K562 (cell line): ENCODE results near the gene PHOSPHO1. TPM values are rescaled to one million over a fixed set of nuclear protein-coding genes. Genes with fewer than 3 reads are reported as not detected.
"Not testable (repeated sequence)": the region's sequence is repeated elsewhere in the genome, so short reads cannot be mapped to it uniquely, and the experiment has no call there.

ENCODE experiments used
- ATAC-seq: fragments of 200-7000 bp; cut with Tn5 transposase; 3 replicates; pipeline ENCODE4 v1.9.1; 2020; ENCODE audit warnings: moderate library complexity
- BruUV-seq: library from RNA; stranded (reverse); fragments of 400-500 nt; replicated peaks from 2 replicates; lab custom pipeline; 2021; lab: Mats Ljungman, UMichigan
- CTCF ChIA-PET: fragments of 300-600 bp; formaldehyde crosslinking; extraction: SDS; loops from one replicate; lab custom pipeline; 2021; ENCODE audit warnings: low intra/inter-chr PET ratio; lab: Yijun Ruan, JAX
- POLR2A ChIA-PET: fragments of 300-600, 350-650 bp; sonication (Branson Sonifier 250); formaldehyde crosslinking; extraction: SDS; loops from one replicate; lab custom pipeline; 2021; ENCODE audit warnings: antibody characterized with exemption, inconsistent platforms; lab: Yijun Ruan, JAX
- DNase-seq, 4 experiments: peaks; one replicate each; pipeline versions ENCODE4 v3.0.0 to v3.0.0-alpha.2; 2011 to 2018; ENCODE audit warnings: low spot score in 3 of 4, mixed read lengths in 3 of 4; ENCODE audit errors: extremely low read depth in 1 of 4
- FAIRE-seq: peaks from 2 replicates; lab custom pipeline; 2011; peaks lifted over from hg19 to GRCh38; lab: Jason Lieb, UNC
- H2AFZ ChIP-seq: 2 replicates; pipeline ENCODE4 v1.6.0; 2011; ENCODE audit warnings: low read depth, low read length, control low read depth, inconsistent platforms
- H3K27ac ChIP-seq: fragments of 200-600 bp; 3 replicates; pipeline ENCODE4 v1.8.0; 2011; ENCODE audit warnings: low read depth, mild to moderate bottlenecking, control low read depth, inconsistent platforms, low read length, moderate library complexity, mixed read lengths; ENCODE audit errors: extremely low read depth
- H3K27me3 ChIP-seq, 2 experiments: fragments of 300-600 bp in 1 of 2; 2 replicates in 1 of 2; 3 replicates in 1 of 2; pipeline versions ENCODE4 v1.6.0 to v1.8.0; 2011; ENCODE audit warnings: inconsistent platforms in 2 of 2, low read length in 2 of 2, mild to moderate bottlenecking in 1 of 2, mixed read lengths in 1 of 2, moderate library complexity in 1 of 2; ENCODE audit not compliant: control insufficient read depth in 2 of 2, insufficient read depth in 2 of 2
- H3K36me3 ChIP-seq: fragments of 300-600 bp; 3 replicates; pipeline ENCODE4 v1.8.0; 2011; ENCODE audit warnings: mild to moderate bottlenecking, low read length, inconsistent platforms; ENCODE audit not compliant: control insufficient read depth, insufficient read depth
- H3K4me1 ChIP-seq, 2 experiments: fragments of 200-600 bp in 1 of 2; replicated peaks in 1 of 2; 2 replicates in 1 of 2; 3 replicates in 1 of 2; pipeline versions ENCODE4 v1.5.1 to v1.8.0; 2011; ENCODE audit warnings: inconsistent platforms in 2 of 2, low read length in 2 of 2, mild to moderate bottlenecking in 1 of 2, mixed read lengths in 1 of 2, moderate library complexity in 1 of 2; ENCODE audit not compliant: control insufficient read depth in 2 of 2, insufficient read depth in 2 of 2
- H3K4me2 ChIP-seq: 2 replicates; pipeline ENCODE4 v1.6.1; 2011; ENCODE audit warnings: low read length, control low read depth, inconsistent platforms, mixed read lengths; ENCODE audit not compliant: insufficient read depth
- H3K4me3 ChIP-seq: fragments of 200-600 bp; sonication (generic), shearing (Covaris generic); 2 replicates; pipeline ENCODE4 v1.5.1; 2016; ENCODE audit warnings: control low read depth, inconsistent platforms
- H3K79me2 ChIP-seq: fragments of 200-600 bp; 3 replicates; pipeline ENCODE4 v1.8.0; 2011; ENCODE audit warnings: low read length, inconsistent platforms; ENCODE audit not compliant: control insufficient read depth, insufficient read depth
- H3K9ac ChIP-seq, 2 experiments: 2 replicates each; pipeline versions ENCODE4 v1.6.0 to v1.6.1; 2011; ENCODE audit warnings: low read depth in 2 of 2, low read length in 2 of 2, control low read depth in 1 of 2, inconsistent platforms in 1 of 2, mild to moderate bottlenecking in 1 of 2, mixed read lengths in 1 of 2; ENCODE audit not compliant: insufficient read depth in 1 of 2
- H3K9me1 ChIP-seq: one replicate; pipeline ENCODE4 v1.6.0; 2011; ENCODE audit warnings: inconsistent platforms, mild to moderate bottlenecking, low read length, moderate library complexity; ENCODE audit not compliant: control insufficient read depth, insufficient read depth
- H3K9me3 ChIP-seq: replicated peaks from 2 replicates; pipeline ENCODE4 v1.5.1; 2011; ENCODE audit warnings: low read depth, low read length, inconsistent platforms; ENCODE audit not compliant: control insufficient read depth, insufficient read depth
- H4K20me1 ChIP-seq: replicated peaks from 2 replicates; pipeline ENCODE4 v1.6.1; 2011; ENCODE audit warnings: low read length, inconsistent platforms, mixed read lengths; ENCODE audit not compliant: control insufficient read depth, insufficient read depth
- TRIM28 ChIP-seq: fragments of 450-650 bp; IDR thresholded peaks from 2 replicates; pipeline ENCODE4 v1.6.1; 2017
- WGBS: fragments of 100-300 bp; shearing (Covaris generic); methylation state at CpG from one replicate; pipeline ENCODE4 v1.1.6; 2016; ENCODE audit warnings: low coverage, mixed read lengths; ENCODE audit not compliant: insufficient coverage; ENCODE audit errors: missing lambda C conversion rate; 5-methylcytosine and 5-hydroxymethylcytosine counted together
- in situ Hi-C: fragments of 300-500 bp; cut with MboI; formaldehyde crosslinking; loops from 4 replicates; pipeline ENCODE4 v1.15.0; 2018; ENCODE audit warnings: inconsistent platforms, mixed read lengths
- intact Hi-C: fragments of 100-400 bp; cut with micrococcal nuclease; formaldehyde crosslinking; loops from 2 replicates; pipeline ENCODE4 v1.14.2; 2022
- polyA plus RNA-seq, 8 experiments: library from polyadenylated mRNA; depleted of rRNA in 4 of 8; stranded (reverse) in 5 of 8; unstranded in 3 of 8; fragments of >200 nt; fragmentation: Nextera tagmentation in 2 of 8; fragmentation: Illumina TruSeq in 1 of 8; extraction: Ambion mirVana in 2 of 8; extraction: Trizol in 1 of 8; gene quantifications; 2 replicates each; pipeline versions ENCODE4 v1.2.1 to v1.2.3, GENCODE V29; 2011 to 2014; ENCODE audit warnings: inconsistent platforms in 1 of 8, missing spikeins in 1 of 8
- total RNA-seq, 7 experiments: library from RNA; depleted of rRNA in 6 of 7; stranded (reverse); fragments of >200 nt in 6 of 7; fragmentation: Illumina TruSeq in 2 of 7; extraction: Trizol in 2 of 7; gene quantifications; 2 replicates each; pipeline versions ENCODE4 v1.2.1 to v1.2.3, GENCODE V29; 2011 to 2021; ENCODE audit warnings: low replicate concordance in 1 of 7
- TF ChIP-seq, protein P1 (sequence below): fragments of 450-650 bp; formaldehyde crosslinking; IDR thresholded peaks from 2 replicates; pipeline ENCODE4 v1.4.0; 2020; ENCODE audit warnings: mild to moderate bottlenecking, moderate library complexity
- TF ChIP-seq, protein P2 (sequence below), 3 experiments: IDR thresholded peaks in 2 of 3; conservative IDR thresholded peaks in 1 of 3; 2 replicates each; pipeline ENCODE4 v1.5.1; 2011 to 2012; ENCODE audit warnings: low read length in 3 of 3, mild to moderate bottlenecking in 3 of 3, control low read depth in 2 of 3, improper control_type of control experiment in 1 of 3, inconsistent platforms in 1 of 3, low read depth in 1 of 3, mixed read lengths in 1 of 3, moderate library complexity in 1 of 3; ENCODE audit not compliant: insufficient read depth in 2 of 3

PHOSPHO1 gene
- total and polyA plus RNA-seq, 9 of the 15 experiments (the other 6 are each of a cell fraction or from before 2014, with no cell fraction given): 0.06 to 0.07 TPM; not detected in 7

DNA sequence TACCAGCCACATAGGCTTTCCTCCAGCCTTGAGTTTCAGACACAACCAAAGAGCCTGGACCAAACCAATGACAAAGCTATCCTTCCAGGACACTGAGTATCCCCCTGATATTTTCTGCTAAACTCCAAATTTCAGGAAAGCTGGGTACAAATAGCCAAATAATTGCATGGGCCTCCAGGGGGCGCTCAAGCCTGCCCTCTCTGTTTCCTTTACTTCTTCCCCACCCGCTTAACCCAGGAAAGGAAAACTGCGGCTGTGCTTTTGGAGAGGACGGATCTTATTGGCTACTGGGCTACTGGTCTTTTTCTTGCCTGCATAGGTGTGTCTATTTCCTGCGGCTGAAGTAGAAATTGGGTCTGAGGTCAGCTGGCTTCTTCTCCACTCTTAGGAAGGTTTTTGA, 50.3 kb downstream of the PHOSPHO1 start (continued):
- TF ChIP-seq, protein P1, sequence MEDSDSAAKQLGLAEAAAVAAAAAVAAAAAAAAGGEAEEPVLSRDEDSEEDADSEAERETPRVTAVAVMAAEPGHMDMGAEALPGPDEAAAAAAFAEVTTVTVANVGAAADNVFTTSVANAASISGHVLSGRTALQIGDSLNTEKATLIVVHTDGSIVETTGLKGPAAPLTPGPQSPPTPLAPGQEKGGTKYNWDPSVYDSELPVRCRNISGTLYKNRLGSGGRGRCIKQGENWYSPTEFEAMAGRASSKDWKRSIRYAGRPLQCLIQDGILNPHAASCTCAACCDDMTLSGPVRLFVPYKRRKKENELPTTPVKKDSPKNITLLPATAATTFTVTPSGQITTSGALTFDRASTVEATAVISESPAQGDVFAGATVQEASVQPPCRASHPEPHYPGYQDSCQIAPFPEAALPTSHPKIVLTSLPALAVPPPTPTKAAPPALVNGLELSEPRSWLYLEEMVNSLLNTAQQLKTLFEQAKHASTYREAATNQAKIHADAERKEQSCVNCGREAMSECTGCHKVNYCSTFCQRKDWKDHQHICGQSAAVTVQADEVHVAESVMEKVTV (CRISPR knock-in tag): peak; percentile 41; the same call in 1 of the 2 replicates
- TF ChIP-seq, protein P2, sequence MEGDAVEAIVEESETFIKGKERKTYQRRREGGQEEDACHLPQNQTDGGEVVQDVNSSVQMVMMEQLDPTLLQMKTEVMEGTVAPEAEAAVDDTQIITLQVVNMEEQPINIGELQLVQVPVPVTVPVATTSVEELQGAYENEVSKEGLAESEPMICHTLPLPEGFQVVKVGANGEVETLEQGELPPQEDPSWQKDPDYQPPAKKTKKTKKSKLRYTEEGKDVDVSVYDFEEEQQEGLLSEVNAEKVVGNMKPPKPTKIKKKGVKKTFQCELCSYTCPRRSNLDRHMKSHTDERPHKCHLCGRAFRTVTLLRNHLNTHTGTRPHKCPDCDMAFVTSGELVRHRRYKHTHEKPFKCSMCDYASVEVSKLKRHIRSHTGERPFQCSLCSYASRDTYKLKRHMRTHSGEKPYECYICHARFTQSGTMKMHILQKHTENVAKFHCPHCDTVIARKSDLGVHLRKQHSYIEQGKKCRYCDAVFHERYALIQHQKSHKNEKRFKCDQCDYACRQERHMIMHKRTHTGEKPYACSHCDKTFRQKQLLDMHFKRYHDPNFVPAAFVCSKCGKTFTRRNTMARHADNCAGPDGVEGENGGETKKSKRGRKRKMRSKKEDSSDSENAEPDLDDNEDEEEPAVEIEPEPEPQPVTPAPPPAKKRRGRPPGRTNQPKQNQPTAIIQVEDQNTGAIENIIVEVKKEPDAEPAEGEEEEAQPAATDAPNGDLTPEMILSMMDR (IDR thresholded peaks at IDR 0.05 in 2 of 3, conservative IDR thresholded peaks at IDR 0.05 in 1 of 3; ENCODE audit: insufficient read depth in 2 of 3, low read depth in 1 of 3, low read length in 3 of 3): peak; percentile 80 to 93 (median 91)

DNA sequence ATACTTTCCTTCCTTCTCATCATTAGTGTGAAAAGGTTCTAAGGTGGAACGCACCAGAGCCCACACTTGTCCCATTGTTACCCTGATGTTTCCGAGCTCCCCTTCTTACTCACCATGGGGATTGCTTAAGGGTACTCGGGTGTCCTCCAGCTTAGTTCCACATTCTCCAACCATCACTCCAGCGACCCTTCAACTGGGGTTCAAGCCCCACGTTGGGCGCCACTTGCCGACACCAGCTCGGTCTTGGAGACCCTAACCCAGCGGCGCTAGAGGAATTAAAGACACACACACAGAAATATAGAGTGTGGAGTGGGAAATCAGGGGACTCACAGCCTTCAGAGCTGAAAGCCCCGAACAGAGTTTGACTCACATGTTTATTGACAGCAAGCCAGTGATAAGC, 54.6 kb downstream of the PHOSPHO1 start:
- H3K27me3 ChIP-seq, H3K4me3 ChIP-seq, CTCF ChIA-PET, H3K4me2 ChIP-seq, H3K9ac ChIP-seq, H3K27ac ChIP-seq, H3K4me1 ChIP-seq, H3K9me1 ChIP-seq, H3K9me3 ChIP-seq, ATAC-seq, intact Hi-C loops, H2AFZ ChIP-seq, H3K36me3 ChIP-seq, FAIRE-seq, in situ Hi-C loops, H4K20me1 ChIP-seq, DNase-seq, BruUV-seq: not testable (repeated sequence)
- POLR2A ChIA-PET: interaction anchor here (0.6 to 1.0 kb wide), 2 partner anchors 15 to 58 kb away, joined by 3 read pairs; no protein-coding TSS in a partner anchor
- 2% methylated on average over 11 of the region's 11 CpGs for WGBS
- TF ChIP-seq TRIM28: 0 out of 2 replicates have a peak, but pooled peaks have one; percentile 30
- TF ChIP-seq, all 486 proteins: peak for 1; not testable (repeated sequence) for 485
- H3K79me2 ChIP-seq: not testable (repeated sequence)

Other genes with a start within 250 kb of the PHOSPHO1 start
- gene IGF2BP1, start 233.4 kb downstream of the PHOSPHO1 start, total RNA-seq (2014; rRNA removed): 53.6 and 61.6 TPM in 2 replicates
- 64.8 and 66.8 TPM in 2 replicates for gene IGF2BP1, start 233.4 kb downstream of the PHOSPHO1 start, total RNA-seq (2014; rRNA removed; fragmentation: Illumina TruSeq; extraction: Trizol)
- 65.5 and 72.0 TPM in 2 replicates for gene IGF2BP1, start 233.4 kb downstream of the PHOSPHO1 start, total RNA-seq (2015; rRNA removed; fragmentation: Illumina TruSeq; extraction: Trizol)
- 291 and 318 TPM in 2 replicates for gene IGF2BP1, start 233.4 kb downstream of the PHOSPHO1 start, total RNA-seq (2021)
- 27.4 and 31.8 TPM in 2 replicates for gene IGF2BP1, start 233.4 kb downstream of the PHOSPHO1 start, polyA plus RNA-seq (2011; rRNA removed)
- gene IGF2BP1, start 233.4 kb downstream of the PHOSPHO1 start, polyA plus RNA-seq (2014; fragmentation: Illumina TruSeq; extraction: Trizol): 71.8 and 80.4 TPM in 2 replicates
- gene IGF2BP1, start 233.4 kb downstream of the PHOSPHO1 start, polyA plus RNA-seq (2014; fragmentation: Nextera tagmentation; extraction: Ambion mirVana): 10 to 100 TPM; 13.0 to 13.8 TPM
- gene IGF2BP1, start 233.4 kb downstream of the PHOSPHO1 start, polyA plus RNA-seq (2014; rRNA removed): 41.5 and 47.2 TPM in 2 replicates
- not detected in 2 replicates for gene B4GALNT2, start 98.0 kb downstream of the PHOSPHO1 start, total RNA-seq (2014; rRNA removed)
- gene B4GALNT2, start 98.0 kb downstream of the PHOSPHO1 start, total RNA-seq (2014; rRNA removed; fragmentation: Illumina TruSeq; extraction: Trizol): not detected in 2 replicates
- not detected in 2 replicates for gene B4GALNT2, start 98.0 kb downstream of the PHOSPHO1 start, total RNA-seq (2015; rRNA removed; fragmentation: Illumina TruSeq; extraction: Trizol)
- gene B4GALNT2, start 98.0 kb downstream of the PHOSPHO1 start, total RNA-seq (2021): 0.04 TPM in 1 of 2 replicates, not detected in the other
- gene B4GALNT2, start 98.0 kb downstream of the PHOSPHO1 start, polyA plus RNA-seq (2011; rRNA removed): not detected in 2 replicates
- not detected in 2 replicates for gene B4GALNT2, start 98.0 kb downstream of the PHOSPHO1 start, polyA plus RNA-seq (2014; fragmentation: Illumina TruSeq; extraction: Trizol)
- gene B4GALNT2, start 98.0 kb downstream of the PHOSPHO1 start, polyA plus RNA-seq (2014; fragmentation: Nextera tagmentation; extraction: Ambion mirVana): not detected
- gene B4GALNT2, start 98.0 kb downstream of the PHOSPHO1 start, polyA plus RNA-seq (2014; rRNA removed): not detected in 2 replicates
- not detected in 2 replicates for gene GNGT2, start 20.2 kb downstream of the PHOSPHO1 start, total RNA-seq (2014; rRNA removed)
- gene GNGT2, start 20.2 kb downstream of the PHOSPHO1 start, total RNA-seq (2014; rRNA removed; fragmentation: Illumina TruSeq; extraction: Trizol): not detected in 2 replicates
- not detected in 2 replicates for gene GNGT2, start 20.2 kb downstream of the PHOSPHO1 start, total RNA-seq (2015; rRNA removed; fragmentation: Illumina TruSeq; extraction: Trizol)
- not detected in 2 replicates for gene GNGT2, start 20.2 kb downstream of the PHOSPHO1 start, total RNA-seq (2021)
- not detected in 2 replicates for gene GNGT2, start 20.2 kb downstream of the PHOSPHO1 start, polyA plus RNA-seq (2011; rRNA removed)
- gene GNGT2, start 20.2 kb downstream of the PHOSPHO1 start, polyA plus RNA-seq (2014; fragmentation: Illumina TruSeq; extraction: Trizol): not detected in 2 replicates
- not detected for gene GNGT2, start 20.2 kb downstream of the PHOSPHO1 start, polyA plus RNA-seq (2014; fragmentation: Nextera tagmentation; extraction: Ambion mirVana)
- gene GNGT2, start 20.2 kb downstream of the PHOSPHO1 start, polyA plus RNA-seq (2014; rRNA removed): not detected in 2 replicates
- gene ABI3, start 20.1 kb downstream of the PHOSPHO1 start, total RNA-seq (2014; rRNA removed): not detected in 2 replicates
- not detected in 2 replicates for gene ABI3, start 20.1 kb downstream of the PHOSPHO1 start, total RNA-seq (2014; rRNA removed; fragmentation: Illumina TruSeq; extraction: Trizol)
- not detected in 2 replicates for gene ABI3, start 20.1 kb downstream of the PHOSPHO1 start, total RNA-seq (2015; rRNA removed; fragmentation: Illumina TruSeq; extraction: Trizol)
- 0.09 TPM in 1 of 2 replicates, not detected in the other for gene ABI3, start 20.1 kb downstream of the PHOSPHO1 start, total RNA-seq (2021)
- not detected in 2 replicates for gene ABI3, start 20.1 kb downstream of the PHOSPHO1 start, polyA plus RNA-seq (2011; rRNA removed)
- gene ABI3, start 20.1 kb downstream of the PHOSPHO1 start, polyA plus RNA-seq (2014; fragmentation: Illumina TruSeq; extraction: Trizol): not detected in 2 replicates
- not detected for gene ABI3, start 20.1 kb downstream of the PHOSPHO1 start, polyA plus RNA-seq (2014; fragmentation: Nextera tagmentation; extraction: Ambion mirVana)
- gene ABI3, start 20.1 kb downstream of the PHOSPHO1 start, polyA plus RNA-seq (2014; rRNA removed): not detected in 2 replicates
- gene ZNF652, start 131.5 kb upstream of the PHOSPHO1 start, total RNA-seq (2014; rRNA removed): 6.9 and 9.7 TPM in 2 replicates
- gene ZNF652, start 131.5 kb upstream of the PHOSPHO1 start, total RNA-seq (2014; rRNA removed; fragmentation: Illumina TruSeq; extraction: Trizol): 13.0 and 13.1 TPM in 2 replicates
- 15.5 and 15.8 TPM in 2 replicates for gene ZNF652, start 131.5 kb upstream of the PHOSPHO1 start, total RNA-seq (2015; rRNA removed; fragmentation: Illumina TruSeq; extraction: Trizol)
- 12.9 and 15.2 TPM in 2 replicates for gene ZNF652, start 131.5 kb upstream of the PHOSPHO1 start, total RNA-seq (2021)
- gene ZNF652, start 131.5 kb upstream of the PHOSPHO1 start, polyA plus RNA-seq (2011; rRNA removed): 8.6 and 13.3 TPM in 2 replicates
- gene ZNF652, start 131.5 kb upstream of the PHOSPHO1 start, polyA plus RNA-seq (2014; fragmentation: Illumina TruSeq; extraction: Trizol): 4.8 and 5.2 TPM in 2 replicates
- 1 to 10 TPM; 6.1 to 7.8 TPM for gene ZNF652, start 131.5 kb upstream of the PHOSPHO1 start, polyA plus RNA-seq (2014; fragmentation: Nextera tagmentation; extraction: Ambion mirVana)
- 4.7 and 5.1 TPM in 2 replicates for gene ZNF652, start 131.5 kb upstream of the PHOSPHO1 start, polyA plus RNA-seq (2014; rRNA removed)
- 252 and 320 TPM in 2 replicates for gene PHB1, start 184.1 kb upstream of the PHOSPHO1 start, total RNA-seq (2014; rRNA removed)
- gene PHB1, start 184.1 kb upstream of the PHOSPHO1 start, total RNA-seq (2014; rRNA removed; fragmentation: Illumina TruSeq; extraction: Trizol): 307 and 349 TPM in 2 replicates
- 259 and 265 TPM in 2 replicates for gene PHB1, start 184.1 kb upstream of the PHOSPHO1 start, total RNA-seq (2015; rRNA removed; fragmentation: Illumina TruSeq; extraction: Trizol)
- 447 and 460 TPM in 2 replicates for gene PHB1, start 184.1 kb upstream of the PHOSPHO1 start, total RNA-seq (2021)
- gene PHB1, start 184.1 kb upstream of the PHOSPHO1 start, polyA plus RNA-seq (2011; rRNA removed): 818 and 879 TPM in 2 replicates
- 486 and 570 TPM in 2 replicates for gene PHB1, start 184.1 kb upstream of the PHOSPHO1 start, polyA plus RNA-seq (2014; fragmentation: Illumina TruSeq; extraction: Trizol)
- gene PHB1, start 184.1 kb upstream of the PHOSPHO1 start, polyA plus RNA-seq (2014; fragmentation: Nextera tagmentation; extraction: Ambion mirVana): 100 to 1,000 TPM; 191 to 412 TPM
- 322 and 377 TPM in 2 replicates for gene PHB1, start 184.1 kb upstream of the PHOSPHO1 start, polyA plus RNA-seq (2014; rRNA removed)